ENCODE measurements around the gene LGR6. TPM values are rescaled to one million over a fixed set of nuclear protein-coding genes. Genes with fewer than 3 reads are reported as not detected.

Gene LGR6
- total and polyA plus RNA-seq, 2 of the 4 experiments (the other 2 are of a cell fraction): not detected

DNA sequence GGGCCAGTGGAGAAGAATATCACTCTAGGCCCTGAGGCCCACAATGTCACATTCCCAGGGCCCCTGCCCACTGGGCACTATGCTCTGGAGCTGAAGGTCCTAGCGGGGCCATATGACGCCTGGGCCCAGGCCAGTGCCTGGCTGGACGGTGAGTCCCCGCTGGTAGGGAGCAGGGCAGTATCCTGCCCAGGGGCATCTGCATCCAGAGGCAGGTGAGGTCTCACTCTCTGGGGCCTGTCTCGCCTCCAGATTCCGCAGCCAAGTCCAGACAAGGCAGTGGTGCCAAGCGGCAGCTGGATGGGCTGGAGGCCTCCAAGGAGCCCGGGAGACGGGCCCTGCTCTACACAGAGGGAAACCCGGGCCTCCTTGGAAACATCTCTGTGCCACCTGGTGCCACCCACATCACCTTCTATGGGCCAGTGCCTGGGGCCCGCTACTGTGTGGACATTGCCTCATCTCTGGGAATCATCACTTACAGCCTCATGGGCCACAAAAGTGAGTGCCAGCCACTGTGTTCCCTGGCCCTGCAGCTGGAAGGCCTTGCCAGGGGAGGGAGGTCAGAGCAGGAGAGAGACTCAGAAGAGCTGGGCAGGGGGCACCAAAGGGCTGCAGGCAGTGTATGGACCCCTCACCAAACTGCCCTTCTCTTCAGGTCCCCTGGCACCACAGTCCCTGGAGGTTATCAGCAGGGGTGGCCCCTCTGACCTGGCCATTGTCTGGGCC is 22.1 kb upstream of the LGR6 start:
- Histone ChIP-seq H3K4ac (ENCODE audit: low read depth, low read length) (no peak overlapping the region), H3K14ac (replicated peaks; ENCODE audit: low read depth, low read length) (no peak overlapping the region), H2BK20ac (ENCODE audit: low read depth, low read length) (no peak overlapping the region), H3K4me3 (ENCODE audit: insufficient read depth, low read depth, low read length) (no peak overlapping the region), H2AK9ac (replicated peaks; ENCODE audit: low read depth, low read length, poor library complexity) (no peak overlapping the region), H3K36me3 (ENCODE audit: control insufficient read depth, insufficient read depth, low read length) (no peaks in the 10 kb centered on the region), H3K79me1 (ENCODE audit: low read depth in 1 of 2, low read length in 2 of 2) (no peaks in the 10 kb centered on the region), H3K27me3 (ENCODE audit: control insufficient read depth, insufficient read depth, low read length) (peaks cover 25% of the 10 kb centered on the region), H2BK120ac (ENCODE audit: low read depth, low read length) (no peak overlapping the region), H3K9me3 (ENCODE audit: control insufficient read depth, insufficient read depth, low read length) (no peaks in the 10 kb centered on the region), H2AK5ac (ENCODE audit: low read depth, low read length) (no peak overlapping the region), H3K4me1 (ENCODE audit: control insufficient read depth, insufficient read depth, low read length) (no peaks in the 10 kb centered on the region), H3K18ac (ENCODE audit: low read depth, low read length) (no peak overlapping the region), H3K56ac (ENCODE audit: extremely low read depth, insufficient read depth, low read length) (no peak overlapping the region), H4K8ac (ENCODE audit: low read depth in 2 of 2, low read length in 2 of 2) (no peak overlapping the region), H3K9me1 (ENCODE audit: insufficient read depth, low read length) (no peaks in the 10 kb centered on the region), H3K27ac (ENCODE audit: insufficient read depth, low read length) (no peak overlapping the region), H2BK15ac (ENCODE audit: low read depth, low read length) (no peak overlapping the region), H2AFZ (replicated peaks; ENCODE audit: low read length, poor library complexity) (no peak overlapping the region), H4K20me1 (ENCODE audit: insufficient read depth, low read length) (no peaks in the 10 kb centered on the region), H3K9ac (ENCODE audit: low read depth, low read length) (no peak overlapping the region), H3K23ac (ENCODE audit: low read depth, low read length) (no peak overlapping the region), H3K4me2 (ENCODE audit: low read depth, low read length) (no peak overlapping the region), H2BK5ac (ENCODE audit: low read depth, low read length, poor library complexity, severe bottlenecking) (no peak overlapping the region), H4K91ac (ENCODE audit: insufficient read depth, low read depth, low read length) (no peak overlapping the region), H4K5ac (ENCODE audit: low read depth, low read length) (no peak overlapping the region)
- WGBS, 2 experiments (ENCODE audit: extremely low coverage in 2 of 2, insufficient read length in 1 of 2): 87% methylated on average over 6 of the region's 11 CpGs; no CpG with 5 or more reads in 1 of the 2 experiments
- dilution Hi-C loops (cut with HindIII; ENCODE audit: low sequenced_read_pairs, unreplicated experiment) (no loop called here), intact Hi-C loops (cut with micrococcal nuclease) (no loop called here), in situ Hi-C loops (cut with MboI; ENCODE audit: low sequenced_read_pairs) (no loop called here)
- CTCF ChIA-PET: no interaction called here
- TF ChIP-seq FOS (IDR thresholded peaks at IDR 0.05; ENCODE audit: low read depth, low read length) (no peak), MAZ (IDR thresholded peaks at IDR 0.05; ENCODE audit: borderline replicate concordance, low read depth, low read length) (no peak), CEBPB (IDR thresholded peaks at IDR 0.05; ENCODE audit: low read depth, low read length) (no peak), RCOR1 (IDR thresholded peaks at IDR 0.05; ENCODE audit: insufficient replicate concordance, low read length) (no peak), MAFK (IDR thresholded peaks at IDR 0.05; ENCODE audit: low read depth, low read length) (no peak), NFE2L2 (IDR thresholded peaks at IDR 0.05; ENCODE audit: low read depth, low read length) (no peak), RFX5 (IDR thresholded peaks at IDR 0.05; ENCODE audit: low read depth, low read length) (no peak), BHLHE40 (IDR thresholded peaks at IDR 0.05; ENCODE audit: low read depth, low read length) (no peak), MXI1 (IDR thresholded peaks at IDR 0.05; ENCODE audit: borderline replicate concordance, low read depth, low read length) (no peak), POLR2A (IDR thresholded peaks at IDR 0.05; ENCODE audit: low read depth, low read length) (no peak), RAD21 (IDR thresholded peaks at IDR 0.05; ENCODE audit: low read length) (no peak), SMC3 (IDR thresholded peaks at IDR 0.05; ENCODE audit: low read depth, low read length) (no peak), CHD1 (IDR thresholded peaks at IDR 0.05; ENCODE audit: low read depth, low read length) (no peak)
- TF ChIP-seq, protein P1, sequence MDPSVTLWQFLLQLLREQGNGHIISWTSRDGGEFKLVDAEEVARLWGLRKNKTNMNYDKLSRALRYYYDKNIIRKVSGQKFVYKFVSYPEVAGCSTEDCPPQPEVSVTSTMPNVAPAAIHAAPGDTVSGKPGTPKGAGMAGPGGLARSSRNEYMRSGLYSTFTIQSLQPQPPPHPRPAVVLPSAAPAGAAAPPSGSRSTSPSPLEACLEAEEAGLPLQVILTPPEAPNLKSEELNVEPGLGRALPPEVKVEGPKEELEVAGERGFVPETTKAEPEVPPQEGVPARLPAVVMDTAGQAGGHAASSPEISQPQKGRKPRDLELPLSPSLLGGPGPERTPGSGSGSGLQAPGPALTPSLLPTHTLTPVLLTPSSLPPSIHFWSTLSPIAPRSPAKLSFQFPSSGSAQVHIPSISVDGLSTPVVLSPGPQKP (IDR thresholded peaks at IDR 0.05; ENCODE audit: borderline replicate concordance, low read depth, low read length): no peak
- TF ChIP-seq, protein P2, sequence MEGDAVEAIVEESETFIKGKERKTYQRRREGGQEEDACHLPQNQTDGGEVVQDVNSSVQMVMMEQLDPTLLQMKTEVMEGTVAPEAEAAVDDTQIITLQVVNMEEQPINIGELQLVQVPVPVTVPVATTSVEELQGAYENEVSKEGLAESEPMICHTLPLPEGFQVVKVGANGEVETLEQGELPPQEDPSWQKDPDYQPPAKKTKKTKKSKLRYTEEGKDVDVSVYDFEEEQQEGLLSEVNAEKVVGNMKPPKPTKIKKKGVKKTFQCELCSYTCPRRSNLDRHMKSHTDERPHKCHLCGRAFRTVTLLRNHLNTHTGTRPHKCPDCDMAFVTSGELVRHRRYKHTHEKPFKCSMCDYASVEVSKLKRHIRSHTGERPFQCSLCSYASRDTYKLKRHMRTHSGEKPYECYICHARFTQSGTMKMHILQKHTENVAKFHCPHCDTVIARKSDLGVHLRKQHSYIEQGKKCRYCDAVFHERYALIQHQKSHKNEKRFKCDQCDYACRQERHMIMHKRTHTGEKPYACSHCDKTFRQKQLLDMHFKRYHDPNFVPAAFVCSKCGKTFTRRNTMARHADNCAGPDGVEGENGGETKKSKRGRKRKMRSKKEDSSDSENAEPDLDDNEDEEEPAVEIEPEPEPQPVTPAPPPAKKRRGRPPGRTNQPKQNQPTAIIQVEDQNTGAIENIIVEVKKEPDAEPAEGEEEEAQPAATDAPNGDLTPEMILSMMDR (conservative IDR thresholded peaks at IDR 0.05; ENCODE audit: low read depth, low read length): no peak
- TF ChIP-seq, protein P3, sequence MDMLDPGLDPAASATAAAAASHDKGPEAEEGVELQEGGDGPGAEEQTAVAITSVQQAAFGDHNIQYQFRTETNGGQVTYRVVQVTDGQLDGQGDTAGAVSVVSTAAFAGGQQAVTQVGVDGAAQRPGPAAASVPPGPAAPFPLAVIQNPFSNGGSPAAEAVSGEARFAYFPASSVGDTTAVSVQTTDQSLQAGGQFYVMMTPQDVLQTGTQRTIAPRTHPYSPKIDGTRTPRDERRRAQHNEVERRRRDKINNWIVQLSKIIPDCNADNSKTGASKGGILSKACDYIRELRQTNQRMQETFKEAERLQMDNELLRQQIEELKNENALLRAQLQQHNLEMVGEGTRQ (IDR thresholded peaks at IDR 0.05; ENCODE audit: low read depth, low read length): no peak
- POLR2A ChIA-PET (ENCODE audit: unreplicated experiment): no interaction called here
- BruUV-seq (replicated peaks): no TSS peak
- no peak for DNase-seq
- ATAC-seq (ENCODE audit: low read depth): no peak
